Measurements from ENCODE around the gene MGAT3.

Gene MGAT3

GRCh38 chr22:39478441-39478850 is 21.6 kb downstream of the MGAT3 start:
- Histone ChIP-seq H3K9ac (ENCODE audit: low read depth, low read length) (no peak overlapping the region), H3K4me1 (ENCODE audit: insufficient read depth, low read length) (peaks cover 22% of the 10 kb centered on the region), H3K36me3 (ENCODE audit: insufficient read depth, low read length) (no peaks in the 10 kb centered on the region; the same call in 1 of the 2 replicates), H3K9me3 (ENCODE audit: control insufficient read depth, insufficient read depth, low read length) (no peaks in the 10 kb centered on the region)

GRCh38 chr22:39479254-39479653 is 22.4 kb downstream of the MGAT3 start:
- no peak overlapping the region for H3K9ac ChIP-seq (ENCODE audit: low read depth, low read length)
- no peaks in the 10 kb centered on the region for H3K9me3 ChIP-seq (ENCODE audit: control insufficient read depth, insufficient read depth, low read length)
- no peaks in the 10 kb centered on the region; the same call in 1 of the 2 replicates for H3K36me3 ChIP-seq (ENCODE audit: insufficient read depth, low read length)
- peaks cover 16% of the 10 kb centered on the region for H3K4me1 ChIP-seq (ENCODE audit: insufficient read depth, low read length)

- H3K4me1 ChIP-seq (ENCODE audit: insufficient read depth, low read length), result peaks cover 4% of the 10 kb centered on the region
- H3K9ac ChIP-seq (ENCODE audit: low read depth, low read length), result no peak overlapping the region
- H3K36me3 ChIP-seq (ENCODE audit: insufficient read depth, low read length), result no peaks in the 10 kb centered on the region; the same call in 1 of the 2 replicates
- no peaks in the 10 kb centered on the region for H3K9me3 ChIP-seq (ENCODE audit: control insufficient read depth, insufficient read depth, low read length)
These were observed 23.7 kb downstream of the MGAT3 start for GRCh38 chr22:39480557-39480956.

GRCh38 chr22:39481054-39481453 is 24.2 kb downstream of the MGAT3 start:
- Histone ChIP-seq H3K4me1 (ENCODE audit: insufficient read depth, low read length) (no peaks in the 10 kb centered on the region), H3K36me3 (ENCODE audit: insufficient read depth, low read length) (no peaks in the 10 kb centered on the region; the same call in 1 of the 2 replicates), H3K9me3 (ENCODE audit: control insufficient read depth, insufficient read depth, low read length) (no peaks in the 10 kb centered on the region), H3K9ac (ENCODE audit: low read depth, low read length) (no peak overlapping the region)

- Histone ChIP-seq H3K36me3 (ENCODE audit: insufficient read depth, low read length) (no peaks in the 10 kb centered on the region; the same call in 1 of the 2 replicates), H3K9ac (ENCODE audit: low read depth, low read length) (no peak overlapping the region), H3K9me3 (ENCODE audit: control insufficient read depth, insufficient read depth, low read length) (no peaks in the 10 kb centered on the region), H3K4me1 (ENCODE audit: insufficient read depth, low read length) (no peaks in the 10 kb centered on the region)
These were observed 24.8 kb downstream of the MGAT3 start for GRCh38 chr22:39481595-39481994.

GRCh38 chr22:39482768-39483167 is 26.0 kb downstream of the MGAT3 start:
- Histone ChIP-seq H3K9me3 (ENCODE audit: control insufficient read depth, insufficient read depth, low read length) (no peaks in the 10 kb centered on the region), H3K36me3 (ENCODE audit: insufficient read depth, low read length) (no peaks in the 10 kb centered on the region; the same call in 1 of the 2 replicates), H3K4me1 (ENCODE audit: insufficient read depth, low read length) (no peaks in the 10 kb centered on the region), H3K9ac (ENCODE audit: low read depth, low read length) (no peak overlapping the region)

- Histone ChIP-seq H3K9me3 (ENCODE audit: control insufficient read depth, insufficient read depth, low read length) (no peaks in the 10 kb centered on the region), H3K36me3 (ENCODE audit: insufficient read depth, low read length) (no peaks in the 10 kb centered on the region), H3K9ac (ENCODE audit: low read depth, low read length) (no peak overlapping the region), H3K4me1 (ENCODE audit: insufficient read depth, low read length) (no peaks in the 10 kb centered on the region; the same call in 1 of the 2 replicates)
These were observed 30.4 kb downstream of the MGAT3 start for GRCh38 chr22:39486951-39487825.

- H3K9me3 ChIP-seq (ENCODE audit: control insufficient read depth, insufficient read depth, low read length), result no peaks in the 10 kb centered on the region
These were observed 31.2 kb downstream of the MGAT3 start for GRCh38 chr22:39487826-39488520.

GRCh38 chr22:39488563-39489083 is 31.8 kb downstream of the MGAT3 start:
- no peaks in the 10 kb centered on the region; the same call in 1 of the 2 replicates for H3K4me1 ChIP-seq (ENCODE audit: insufficient read depth, low read length)
- no peak overlapping the region for H3K9ac ChIP-seq (ENCODE audit: low read depth, low read length)
- no peaks in the 10 kb centered on the region for H3K9me3 ChIP-seq (ENCODE audit: control insufficient read depth, insufficient read depth, low read length)
- no peaks in the 10 kb centered on the region for H3K36me3 ChIP-seq (ENCODE audit: insufficient read depth, low read length)

More at GRCh38 chr22:39487826-39488520, 31.2 kb downstream of the MGAT3 start:
- H3K4me1 ChIP-seq (ENCODE audit: insufficient read depth, low read length), result no peaks in the 10 kb centered on the region; the same call in 1 of the 2 replicates
- no peak overlapping the region for H3K9ac ChIP-seq (ENCODE audit: low read depth, low read length)
- H3K36me3 ChIP-seq (ENCODE audit: insufficient read depth, low read length), result no peaks in the 10 kb centered on the region

- Histone ChIP-seq H3K36me3 (ENCODE audit: insufficient read depth, low read length) (no peaks in the 10 kb centered on the region), H3K9ac (ENCODE audit: low read depth, low read length) (no peak overlapping the region)
These were observed 32.6 kb downstream of the MGAT3 start for GRCh38 chr22:39489094-39490068.

GRCh38 chr22:39490135-39490798 is 33.5 kb downstream of the MGAT3 start:
- Histone ChIP-seq H3K9me3 (ENCODE audit: control insufficient read depth, insufficient read depth, low read length) (no peaks in the 10 kb centered on the region), H3K36me3 (ENCODE audit: insufficient read depth, low read length) (no peaks in the 10 kb centered on the region), H3K9ac (ENCODE audit: low read depth, low read length) (no peak overlapping the region), H3K4me1 (ENCODE audit: insufficient read depth, low read length) (no peaks in the 10 kb centered on the region; the same call in 1 of the 2 replicates)

More at GRCh38 chr22:39489094-39490068, 32.6 kb downstream of the MGAT3 start:
- no peaks in the 10 kb centered on the region; the same call in 1 of the 2 replicates for H3K4me1 ChIP-seq (ENCODE audit: insufficient read depth, low read length)
- H3K9me3 ChIP-seq (ENCODE audit: control insufficient read depth, insufficient read depth, low read length), result no peaks in the 10 kb centered on the region

- no peaks in the 10 kb centered on the region for H3K9me3 ChIP-seq (ENCODE audit: control insufficient read depth, insufficient read depth, low read length)
- no peaks in the 10 kb centered on the region for H3K36me3 ChIP-seq (ENCODE audit: insufficient read depth, low read length)
- no peak overlapping the region for H3K9ac ChIP-seq (ENCODE audit: low read depth, low read length)
- no peaks in the 10 kb centered on the region; the same call in 1 of the 2 replicates for H3K4me1 ChIP-seq (ENCODE audit: insufficient read depth, low read length)
These were observed 34.3 kb downstream of the MGAT3 start for GRCh38 chr22:39490966-39491680.

- Histone ChIP-seq H3K36me3 (ENCODE audit: insufficient read depth, low read length) (no peaks in the 10 kb centered on the region), H3K4me1 (ENCODE audit: insufficient read depth, low read length) (no peaks in the 10 kb centered on the region; the same call in 1 of the 2 replicates), H3K9ac (ENCODE audit: low read depth, low read length) (no peak overlapping the region), H3K9me3 (ENCODE audit: control insufficient read depth, insufficient read depth, low read length) (no peaks in the 10 kb centered on the region)
These were observed 34.9 kb downstream of the MGAT3 start for GRCh38 chr22:39491696-39492095.
